ELF-1 (cell line): ENCODE results near the gene PTPRN2.

Source experiments
- DNase-seq: peaks from one replicate; pipeline ENCODE4 v3.0.0-alpha.2; 2016; ENCODE audit warnings: low read depth, low spot score

Gene PTPRN2

GRCh38 chr7:157807510-157807909 is 780.1 kb downstream of the PTPRN2 start:
- peak; percentile 75 for DNase-seq

- no peak for DNase-seq
Observed at GRCh38 chr7:157806711-157807110, 780.9 kb downstream of the PTPRN2 start.

GRCh38 chr7:157805713-157806112 is 781.9 kb downstream of the PTPRN2 start:
- DNase-seq = no peak

DNA sequence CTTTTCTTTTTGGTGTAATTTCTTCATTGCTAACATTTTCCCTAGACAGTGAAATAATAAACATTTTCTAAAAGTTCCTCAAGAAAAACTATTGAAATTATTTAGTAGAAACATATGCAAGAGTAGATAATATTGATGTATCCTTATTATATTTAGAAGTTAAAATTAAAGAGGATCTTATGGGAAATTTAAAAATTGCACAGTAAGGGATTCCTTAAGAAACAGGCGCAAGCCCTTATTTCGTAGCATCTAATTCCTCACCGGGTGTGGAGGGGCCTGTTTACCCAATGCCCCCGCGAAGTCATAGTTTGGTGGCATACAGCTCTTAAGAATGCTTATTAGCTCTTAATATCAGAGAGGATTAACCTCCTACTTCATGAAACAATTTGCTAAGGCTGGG is 783.7 kb downstream of the PTPRN2 start:
- no peak for DNase-seq

DNA sequence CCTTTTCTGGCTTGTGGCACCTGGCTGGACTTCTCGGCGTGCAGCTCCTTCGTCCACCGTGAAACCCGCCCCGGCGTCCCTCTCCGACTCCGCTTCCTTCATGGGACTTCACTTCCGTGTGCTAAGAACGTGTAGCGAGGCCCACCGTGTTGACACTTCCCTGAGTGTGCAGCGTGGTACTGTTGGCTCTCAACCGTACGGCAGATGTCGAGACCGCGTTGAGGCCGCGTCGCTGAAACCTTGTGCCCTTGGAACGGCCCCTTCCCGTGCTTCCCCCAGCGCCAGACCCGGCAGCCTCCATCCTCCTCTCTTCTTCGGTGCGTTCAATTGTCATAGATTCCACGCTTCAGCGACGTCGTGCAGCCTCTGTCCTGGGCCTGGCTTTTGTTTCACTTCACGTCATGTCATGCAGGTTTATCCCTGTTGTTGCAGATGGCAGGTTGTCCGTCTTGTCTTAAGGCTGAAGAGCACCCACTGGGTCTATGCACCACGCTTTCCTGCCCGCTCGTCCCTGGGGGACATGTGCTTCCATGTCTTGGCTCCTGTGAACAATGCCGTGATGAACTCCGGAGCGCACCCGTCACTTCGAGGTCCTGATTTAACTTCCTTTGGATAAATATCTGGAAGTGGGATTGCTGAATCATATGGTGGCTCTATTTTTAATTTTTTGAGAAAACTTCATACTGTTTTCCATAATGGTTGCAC is 785.5 kb downstream of the PTPRN2 start:
- no peak for DNase-seq

GRCh38 chr7:157801113-157801512 is 786.5 kb downstream of the PTPRN2 start:
- no peak for DNase-seq

DNA sequence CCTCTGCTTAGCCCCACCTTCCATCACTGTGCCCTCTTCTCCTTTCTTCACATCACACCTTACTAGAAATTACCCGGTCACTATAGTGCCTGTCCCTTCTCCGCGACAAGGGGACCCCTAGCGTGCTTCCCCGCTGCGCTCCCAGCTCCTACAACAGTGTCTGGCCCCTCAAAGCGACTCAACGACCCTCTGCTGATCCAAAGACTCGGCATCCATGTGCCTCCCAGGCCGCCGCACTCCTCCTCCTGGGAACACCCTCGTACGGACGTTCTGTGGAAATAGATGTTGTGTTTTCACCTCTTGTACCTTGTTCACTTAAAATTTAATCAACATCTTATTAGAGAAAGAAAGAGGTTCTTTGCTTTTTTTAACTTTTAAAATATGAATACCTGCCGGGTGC is 787.3 kb downstream of the PTPRN2 start:
- DNase-seq = no peak

GRCh38 chr7:157799076-157799685 is 788.4 kb downstream of the PTPRN2 start:
- DNase-seq = no peak

- peak; percentile 16 for DNase-seq
Observed at GRCh38 chr7:157797361-157797760, 790.3 kb downstream of the PTPRN2 start.

DNA sequence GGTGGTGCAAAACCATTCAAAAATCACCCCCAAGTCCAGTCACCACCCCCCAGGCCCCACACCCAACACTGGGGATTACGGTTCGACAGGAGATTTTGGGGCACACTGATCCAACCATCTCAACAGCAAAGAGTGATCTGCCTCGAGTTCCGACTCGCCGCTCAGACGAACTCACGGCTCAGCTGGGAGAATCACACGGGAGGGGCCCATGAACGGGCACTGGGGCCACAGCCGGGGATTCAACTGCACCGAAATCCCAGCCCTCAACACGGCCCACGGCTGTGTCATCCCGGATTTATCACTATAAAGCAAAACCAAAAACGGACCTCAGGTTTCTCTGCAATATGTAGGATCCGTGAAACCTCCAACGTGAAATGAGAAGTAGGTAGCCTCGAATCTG is 790.8 kb downstream of the PTPRN2 start:
- DNase-seq = no peak

GRCh38 chr7:157795643-157796042 is 792.0 kb downstream of the PTPRN2 start:
- no peak for DNase-seq

DNA sequence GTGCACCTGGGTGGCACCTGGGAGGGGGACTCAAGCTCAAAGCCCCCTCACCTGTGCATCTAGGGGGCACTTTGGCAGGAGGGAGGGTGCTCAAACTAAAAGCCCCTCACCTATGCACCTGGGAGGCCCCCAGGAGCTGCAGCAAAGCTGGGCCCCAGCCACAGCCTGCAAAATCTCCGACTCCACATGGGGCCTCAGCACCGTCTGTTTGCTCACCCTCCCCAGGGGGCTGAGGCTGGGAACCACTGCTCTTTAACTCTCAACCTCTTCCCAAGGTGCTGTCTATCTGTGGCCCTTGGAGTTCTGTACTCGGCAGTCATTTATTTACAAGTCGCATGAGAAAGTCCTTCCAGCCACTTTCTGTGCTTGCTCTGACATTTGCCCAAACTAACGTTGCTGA is 792.4 kb downstream of the PTPRN2 start:
- DNase-seq = no peak

DNA sequence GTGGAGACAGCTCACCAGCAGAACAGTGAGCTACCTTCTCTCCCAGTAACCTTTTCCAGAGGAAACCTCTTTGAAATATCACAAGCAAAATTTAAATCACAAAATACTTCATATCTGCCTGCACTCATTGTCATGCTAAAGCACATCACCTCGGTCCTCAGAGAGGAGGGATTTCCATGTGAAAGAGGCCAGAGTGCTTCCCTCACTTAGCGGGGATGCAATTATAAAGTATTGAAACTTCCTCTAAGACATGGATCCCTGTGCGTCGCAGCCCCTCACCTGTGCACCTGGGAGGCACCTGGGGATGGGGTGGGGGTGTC is 792.9 kb downstream of the PTPRN2 start:
- DNase-seq = no peak

- DNase-seq = peak; percentile 27
Observed at GRCh38 chr7:157793973-157794745, 793.5 kb downstream of the PTPRN2 start.

DNA sequence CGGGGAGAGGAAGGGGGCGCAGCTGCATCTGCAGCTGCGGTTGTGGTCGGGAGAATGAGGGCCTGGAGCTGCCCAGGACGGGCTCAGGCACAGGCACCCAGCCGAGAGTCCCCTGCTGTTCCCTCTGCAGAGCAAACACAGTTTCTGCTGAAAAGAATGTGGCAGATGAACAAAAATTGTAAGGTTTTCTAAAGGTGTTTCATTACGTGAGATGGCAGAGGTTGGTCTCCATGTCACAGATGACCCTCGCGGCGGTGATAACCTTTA is 794.6 kb downstream of the PTPRN2 start:
- no peak for DNase-seq

- DNase-seq = no peak
Observed at GRCh38 chr7:157792241-157793086, 795.2 kb downstream of the PTPRN2 start.

GRCh38 chr7:157791666-157792065 is 796.0 kb downstream of the PTPRN2 start:
- no peak for DNase-seq

DNA sequence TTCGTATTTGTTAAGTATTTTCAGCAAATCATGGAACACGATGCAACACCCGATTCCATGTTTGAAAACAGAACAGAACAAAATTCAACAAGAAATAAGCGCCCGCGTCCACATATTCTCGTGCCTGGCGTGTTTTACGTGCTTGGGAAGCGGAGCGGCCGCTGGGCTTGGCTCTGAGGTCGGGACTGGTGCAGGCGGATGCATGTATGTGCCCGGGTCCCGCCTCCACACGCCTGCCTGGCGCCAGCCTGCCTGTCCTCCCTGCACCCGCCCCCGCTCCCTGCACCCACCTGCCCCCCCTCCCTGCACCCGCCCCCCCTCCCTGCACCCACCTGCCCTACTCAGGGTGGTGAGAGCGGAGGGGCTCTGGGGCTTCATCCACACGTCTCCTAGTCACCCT is 796.4 kb downstream of the PTPRN2 start:
- no peak for DNase-seq

- no peak for DNase-seq
Observed at GRCh38 chr7:157789942-157790341, 797.7 kb downstream of the PTPRN2 start.

DNA sequence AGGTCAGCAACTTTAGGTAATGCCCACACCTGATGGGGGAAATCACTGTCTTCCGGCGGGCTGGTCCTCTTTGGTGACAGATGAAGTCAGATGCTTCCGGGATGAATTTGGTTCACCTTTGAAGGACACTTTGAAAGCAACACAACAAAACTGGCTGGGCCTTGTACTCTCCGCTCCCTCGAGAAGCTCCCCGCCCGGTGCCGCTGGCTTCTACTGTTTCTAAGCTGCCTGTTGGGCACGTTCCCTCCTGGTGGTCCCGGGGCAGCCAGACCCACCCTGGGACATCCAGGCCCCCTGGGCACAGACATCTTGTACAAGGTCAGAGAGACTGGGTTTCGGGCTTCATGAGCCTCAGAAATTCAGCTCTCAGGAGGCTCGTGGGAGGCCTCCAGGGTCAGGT is 798.5 kb downstream of the PTPRN2 start:
- DNase-seq = no peak

DNA sequence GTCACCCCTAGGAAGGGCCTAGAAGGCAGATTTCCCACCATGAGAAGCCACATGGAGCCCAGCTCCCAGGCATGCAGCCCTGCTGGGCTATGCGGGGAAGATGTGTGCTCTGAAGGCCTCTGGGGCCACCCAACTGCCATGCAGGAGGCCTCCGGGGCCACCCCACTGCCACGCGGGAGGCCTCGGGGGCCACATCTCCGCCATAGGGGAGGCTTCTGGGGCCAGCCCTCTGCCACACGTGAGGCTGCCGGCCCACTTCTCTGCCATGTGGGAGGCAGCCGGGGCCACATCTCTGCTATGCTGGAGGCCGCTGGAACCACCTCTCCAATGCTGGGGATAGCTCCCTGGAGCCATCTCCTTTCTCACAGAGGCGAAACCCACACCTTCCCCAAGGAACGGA is 799.0 kb downstream of the PTPRN2 start:
- no peak for DNase-seq

DNA sequence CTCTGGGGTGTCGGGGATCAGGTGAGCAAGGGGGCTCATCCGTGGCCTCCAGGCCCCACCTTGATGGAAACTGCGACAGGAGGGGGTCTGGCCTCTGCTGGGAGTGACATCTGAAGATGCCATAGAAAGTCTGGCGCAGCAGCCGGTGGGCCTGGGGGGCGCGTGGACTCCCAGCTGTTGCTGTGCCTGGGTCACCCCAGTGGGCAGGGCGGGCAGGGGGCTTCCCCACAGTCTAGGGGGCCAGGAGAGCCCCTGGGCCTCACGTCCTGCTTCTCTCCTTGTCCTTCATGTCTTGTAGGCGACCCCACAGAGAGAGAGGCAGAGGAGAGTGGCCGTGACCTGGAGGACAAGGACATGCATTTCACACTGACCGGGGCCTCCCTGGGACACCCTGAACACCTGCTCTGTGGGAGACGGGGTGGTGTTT is 800.3 kb downstream of the PTPRN2 start:
- no peak for DNase-seq
